HG03025 (cell line): Measurements from ENCODE around the gene ARHGAP32.

ENCODE experiments used
- ATAC-seq: cut with Tn5 transposase; IDR thresholded peaks from one replicate; pipeline ENCODE4 v1.9.1; 2021; ENCODE audit warnings: mild to moderate bottlenecking, moderate library complexity; ENCODE audit not compliant: unreplicated experiment, low FRiP score

Gene ARHGAP32

DNA sequence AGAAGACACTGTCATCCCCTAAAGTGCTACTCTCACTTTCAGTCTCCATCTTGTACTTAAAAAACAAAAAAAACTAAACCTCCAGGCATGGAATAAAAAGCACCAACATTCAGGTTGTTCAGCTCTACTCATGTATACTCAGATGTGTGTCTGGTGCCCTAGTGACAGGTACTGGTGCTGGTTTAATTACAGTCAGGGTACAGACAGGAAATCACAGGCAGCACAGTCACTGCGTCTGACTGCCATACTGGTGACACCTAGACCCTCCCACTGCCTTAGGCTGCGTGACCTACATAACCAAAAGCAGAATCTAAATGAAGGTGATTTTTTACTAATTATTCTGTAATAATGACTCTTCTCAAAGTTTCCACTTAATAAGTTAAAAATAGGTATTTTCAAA is at the start of gene ARHGAP32:
Gene ARHGAP32, minus strand, starts transcription at position 176 of the 400 bp plus-strand sequence. Its CDS starts 127 bp downstream, at position 49.
- no peak for ATAC-seq

DNA sequence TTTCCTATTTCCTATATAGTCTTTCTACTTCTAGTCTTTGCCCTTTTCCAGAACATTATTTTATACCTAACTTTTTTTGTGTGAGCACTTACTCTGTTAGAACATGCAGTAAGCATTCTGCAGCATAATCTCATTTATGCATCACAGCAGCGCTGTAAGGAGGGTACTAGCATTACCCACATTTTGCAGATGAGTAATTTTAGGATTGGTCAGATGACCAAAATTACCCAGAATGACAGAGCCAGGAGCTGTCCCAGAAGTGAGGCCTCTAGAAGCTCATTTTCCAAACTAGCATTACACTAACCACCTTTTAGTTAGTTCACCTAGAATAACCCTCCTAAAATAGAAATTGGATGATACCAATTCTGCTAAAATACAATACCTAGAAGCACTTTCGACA is 47.1 kb upstream of the ARHGAP32 start:
- ATAC-seq, result no peak

DNA sequence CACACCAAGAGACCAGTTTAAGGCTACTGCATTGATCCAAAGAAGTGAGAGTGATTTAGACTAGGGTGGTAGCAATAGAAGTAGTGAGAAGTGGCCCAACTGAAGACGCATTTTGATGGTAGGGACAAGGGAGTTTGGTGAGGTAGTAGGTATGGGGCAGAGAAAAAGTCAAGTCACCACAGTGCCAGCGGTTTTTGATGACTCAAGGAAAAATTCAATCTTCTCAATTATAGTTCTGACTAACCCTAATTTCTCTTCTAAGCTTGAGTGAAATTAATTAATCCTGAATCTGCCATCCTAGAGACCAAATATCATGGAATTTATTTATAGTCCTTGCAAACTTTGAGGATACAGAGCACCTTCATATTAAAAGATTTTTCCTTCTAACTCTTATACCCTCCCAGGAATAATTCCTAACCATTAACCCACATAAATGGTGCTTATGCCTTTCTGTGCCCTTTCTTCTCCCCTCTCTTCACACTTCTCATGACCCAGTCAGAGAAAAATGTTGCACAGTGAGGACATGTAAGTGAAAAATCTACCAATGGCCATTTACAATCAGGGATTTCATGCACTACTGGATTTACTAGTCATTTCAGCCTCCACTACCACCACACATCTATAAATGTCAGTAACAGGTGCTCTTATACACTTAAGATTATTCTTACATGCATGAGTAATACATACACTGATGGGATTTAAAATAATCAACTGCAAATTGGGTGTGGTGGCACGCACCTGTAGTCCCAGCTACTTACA is 45.9 kb upstream of the ARHGAP32 start:
- no peak for ATAC-seq

DNA sequence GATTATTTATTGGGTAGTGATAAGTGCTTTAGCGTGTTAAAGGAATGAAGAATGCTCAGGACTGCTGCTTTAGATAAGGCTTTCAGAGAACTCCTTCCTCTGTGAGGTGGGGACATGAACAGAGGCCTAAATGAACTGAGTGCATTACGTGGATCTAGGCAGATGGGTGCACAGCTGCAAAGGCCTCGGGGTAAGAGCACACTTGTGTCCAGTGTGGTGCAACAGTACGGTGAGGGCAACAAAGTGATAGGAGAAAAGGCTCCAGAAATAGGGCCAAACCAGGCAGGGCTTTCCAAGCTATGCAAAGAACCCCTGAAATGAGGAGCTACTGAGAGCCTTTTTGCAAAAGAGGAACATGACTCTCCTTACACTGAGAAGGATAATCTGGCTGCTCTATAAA is 45.3 kb upstream of the ARHGAP32 start:
- ATAC-seq, result no peak

DNA sequence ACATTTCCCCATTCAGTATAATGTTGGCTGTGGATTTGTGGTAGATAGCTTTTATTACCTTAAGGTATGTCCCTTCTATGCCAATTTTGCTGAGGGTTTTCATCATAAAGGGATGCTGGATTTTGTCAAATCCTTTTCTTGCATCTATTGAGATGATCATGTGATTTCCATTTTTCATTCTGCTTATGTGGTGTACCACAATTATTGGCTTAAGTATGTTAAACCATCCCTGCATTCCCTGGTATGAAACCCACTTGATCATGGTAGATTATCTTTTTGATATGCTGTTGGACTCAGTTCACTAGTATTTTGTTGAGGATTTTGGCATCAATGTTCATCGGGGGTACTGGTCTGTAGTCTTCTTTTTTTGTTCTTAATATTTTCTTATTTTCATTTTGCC is 44.7 kb upstream of the ARHGAP32 start:
- ATAC-seq, result no peak

DNA sequence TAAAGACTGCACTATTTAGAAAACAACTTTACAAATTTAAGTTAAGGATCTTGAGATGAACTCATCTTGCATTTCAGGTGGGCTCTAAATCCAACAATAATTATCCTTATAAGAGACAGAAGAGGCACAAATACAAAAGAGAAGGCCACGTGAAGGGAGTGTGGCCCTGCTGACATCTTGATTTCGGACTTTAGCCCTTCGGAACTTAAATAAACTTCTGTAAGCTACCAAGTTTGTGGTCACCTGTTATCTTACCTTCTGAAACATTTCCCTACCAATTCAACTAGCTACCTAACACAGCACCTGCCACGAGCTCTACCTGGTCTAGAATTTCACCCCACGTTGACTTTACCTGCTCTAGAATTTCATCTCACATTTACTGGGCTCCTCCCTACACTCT is 42.9 kb upstream of the ARHGAP32 start:
- ATAC-seq, result no peak

DNA sequence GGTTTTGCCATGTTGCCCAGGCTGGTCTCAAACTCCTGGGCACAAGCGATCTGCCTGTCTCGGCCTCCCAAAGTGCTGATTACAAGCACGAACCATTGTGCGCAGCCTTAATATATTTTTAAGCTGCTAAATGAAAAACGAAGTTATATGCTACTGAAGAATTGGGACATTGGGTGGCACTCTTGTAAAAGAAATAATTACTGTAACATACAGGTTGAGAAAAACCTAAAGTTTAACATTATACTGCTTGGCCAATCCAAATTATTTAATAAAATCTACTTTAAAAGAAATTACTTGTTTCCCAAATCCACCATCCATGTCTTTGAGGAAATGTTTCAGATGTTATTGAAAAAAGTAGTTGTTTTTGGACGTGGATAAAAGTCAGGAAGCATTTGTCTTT is 37.9 kb upstream of the ARHGAP32 start:
- no peak for ATAC-seq

DNA sequence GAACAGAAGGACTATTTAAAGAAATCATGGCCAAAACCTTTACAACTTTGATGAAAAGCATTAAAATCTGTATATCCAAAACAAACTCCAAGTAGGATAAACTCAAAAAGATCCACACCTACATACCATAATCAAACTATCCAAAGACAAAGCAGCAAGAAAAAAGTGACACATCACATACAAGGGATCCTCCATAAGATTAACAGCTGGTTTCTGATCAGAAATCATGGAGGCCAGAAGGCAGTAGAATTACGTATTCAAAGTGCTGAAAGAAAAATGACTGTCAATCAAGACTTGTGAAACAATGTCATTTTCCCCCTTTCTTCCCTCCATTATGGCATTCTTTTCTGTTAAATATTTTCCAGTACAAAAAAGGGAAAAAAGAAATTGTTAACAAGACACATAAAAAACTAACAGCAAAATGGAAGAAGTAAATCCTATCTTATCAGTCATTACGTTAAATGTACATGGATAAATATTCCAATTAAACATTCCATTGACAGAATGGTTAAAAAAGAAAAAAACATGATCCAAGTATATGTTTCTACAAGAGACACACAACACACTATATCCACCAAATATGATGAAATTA is 34.2 kb upstream of the ARHGAP32 start:
- no peak for ATAC-seq

DNA sequence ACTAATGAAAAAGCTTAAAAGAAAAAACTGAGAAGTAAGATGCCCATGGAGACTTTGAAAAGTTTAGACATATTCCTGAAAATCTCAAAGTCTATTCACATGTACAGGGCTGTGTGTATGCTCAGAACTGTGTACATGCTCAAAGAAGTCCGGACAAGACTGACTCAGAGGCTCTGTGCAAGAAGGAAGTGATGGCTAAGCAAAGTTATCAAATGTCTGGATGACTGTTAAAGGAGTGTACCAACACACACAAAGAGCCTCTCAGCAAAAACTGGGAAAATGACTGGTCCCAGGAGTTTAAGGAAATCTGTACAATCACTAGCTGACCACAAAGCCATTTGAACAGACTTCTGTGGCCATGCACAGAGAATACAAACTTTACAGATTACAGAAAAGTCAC is 33.1 kb upstream of the ARHGAP32 start:
- ATAC-seq, result no peak

DNA sequence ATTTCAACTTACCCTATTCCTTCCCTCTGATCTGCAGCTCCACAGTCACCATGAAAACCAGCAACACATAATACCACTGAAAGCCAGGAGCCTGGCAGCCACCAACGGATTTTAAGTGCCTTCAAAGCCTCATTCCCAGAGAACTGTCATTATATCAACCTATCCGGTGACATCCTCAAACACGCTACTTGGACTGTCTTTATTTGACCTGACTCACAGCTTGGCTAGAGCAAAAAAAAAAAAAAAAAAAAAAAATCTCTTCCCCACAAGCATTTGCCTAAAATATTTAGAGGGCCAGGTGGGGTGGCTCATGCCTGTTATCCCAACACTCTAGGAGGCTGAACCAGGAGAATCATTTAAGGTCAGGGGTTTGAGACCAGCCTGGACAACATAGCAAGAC is 32.4 kb upstream of the ARHGAP32 start:
- ATAC-seq, result no peak

DNA sequence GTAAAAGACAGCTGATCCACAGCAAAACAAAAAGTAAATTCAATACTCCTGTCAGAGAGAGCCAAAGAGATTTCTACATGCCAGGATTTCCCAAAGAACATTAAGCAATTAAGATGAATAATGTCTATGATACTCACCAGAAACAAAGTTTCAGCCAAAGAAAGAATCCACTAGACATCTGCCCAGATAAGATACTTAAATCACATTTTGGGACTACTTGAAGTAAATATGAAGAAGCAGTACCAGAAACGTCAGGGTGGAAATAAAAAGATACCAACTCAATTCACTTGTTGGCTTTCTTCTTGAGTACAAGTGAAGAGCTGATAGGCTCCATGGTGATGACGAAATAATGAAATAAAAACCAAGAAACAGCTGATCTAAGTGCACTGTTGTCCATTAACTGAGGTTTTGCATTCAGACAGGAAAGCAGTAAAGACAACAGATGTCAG is 31.6 kb upstream of the ARHGAP32 start:
- no peak for ATAC-seq

DNA sequence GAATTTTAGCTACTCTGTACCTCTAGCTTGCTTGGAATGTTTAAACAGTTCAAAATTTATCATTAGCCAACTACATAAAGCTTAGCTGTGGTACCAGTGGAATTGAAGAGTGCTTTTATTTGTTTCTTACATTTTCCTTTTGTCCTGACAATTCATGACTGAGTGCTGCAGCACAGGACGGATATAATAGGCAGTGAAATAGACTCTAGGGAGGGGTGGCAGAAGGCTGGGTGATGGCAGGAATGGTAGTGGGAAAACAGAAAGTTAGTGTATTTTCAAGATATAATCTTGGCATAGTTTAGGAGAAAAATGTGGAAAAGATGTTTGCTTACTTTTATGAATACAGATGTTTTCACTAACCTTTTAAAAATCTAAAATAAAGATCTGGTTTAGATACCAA is 31.1 kb upstream of the ARHGAP32 start:
- no peak for ATAC-seq

DNA sequence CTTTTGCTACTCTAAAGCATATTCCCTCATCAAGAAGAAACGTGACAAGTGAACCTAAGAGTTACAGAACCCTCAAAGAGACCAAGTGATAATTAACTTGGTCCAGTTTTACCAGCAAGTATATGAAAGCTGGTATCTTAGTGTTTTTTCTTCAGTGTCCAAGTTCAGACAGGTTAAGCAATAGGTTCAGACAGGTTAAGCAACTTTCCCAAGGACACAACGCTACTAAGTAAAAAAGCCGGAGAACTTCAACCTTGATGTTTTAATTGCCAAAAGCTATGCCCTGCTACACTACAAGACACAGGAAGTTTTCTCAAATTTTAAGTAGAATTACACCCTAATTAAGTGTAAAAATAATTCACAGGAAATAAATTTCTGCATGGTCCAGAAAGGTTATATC is 30.0 kb upstream of the ARHGAP32 start:
- no peak for ATAC-seq

DNA sequence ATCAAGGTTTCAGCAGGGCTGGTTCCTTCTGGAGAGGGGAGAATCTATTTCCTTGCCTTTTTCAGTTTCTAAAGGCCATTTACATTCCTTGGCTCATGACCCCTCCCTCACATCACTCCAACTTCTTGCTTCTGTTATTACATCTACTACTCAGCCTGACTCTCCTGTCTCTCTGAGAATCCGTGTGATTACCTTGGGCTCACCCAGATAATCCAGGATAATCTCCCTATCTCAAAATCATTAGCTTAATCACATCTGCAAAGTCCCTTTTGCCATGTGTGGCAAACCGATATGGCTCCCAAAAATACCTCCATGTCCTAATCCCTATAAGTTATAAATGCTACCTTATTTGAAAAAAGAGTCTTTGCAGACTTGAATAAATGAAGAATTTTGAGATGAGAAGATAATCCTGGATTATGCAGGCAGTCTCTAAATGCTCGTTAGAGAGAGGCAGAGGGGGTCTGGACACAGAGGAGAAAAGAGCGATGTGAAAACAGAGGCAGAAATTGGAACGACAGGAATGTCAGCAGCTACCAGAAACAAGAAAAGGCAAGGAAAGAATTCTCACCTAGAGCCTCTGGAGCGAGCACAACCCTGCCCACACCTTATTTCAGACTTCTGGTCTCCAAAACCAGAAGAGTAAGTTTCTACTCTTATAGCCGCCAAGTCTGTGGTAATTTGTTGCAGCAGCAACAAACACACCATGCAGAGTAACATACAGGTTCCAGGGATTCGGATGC is 23.6 kb upstream of the ARHGAP32 start:
- no peak for ATAC-seq

DNA sequence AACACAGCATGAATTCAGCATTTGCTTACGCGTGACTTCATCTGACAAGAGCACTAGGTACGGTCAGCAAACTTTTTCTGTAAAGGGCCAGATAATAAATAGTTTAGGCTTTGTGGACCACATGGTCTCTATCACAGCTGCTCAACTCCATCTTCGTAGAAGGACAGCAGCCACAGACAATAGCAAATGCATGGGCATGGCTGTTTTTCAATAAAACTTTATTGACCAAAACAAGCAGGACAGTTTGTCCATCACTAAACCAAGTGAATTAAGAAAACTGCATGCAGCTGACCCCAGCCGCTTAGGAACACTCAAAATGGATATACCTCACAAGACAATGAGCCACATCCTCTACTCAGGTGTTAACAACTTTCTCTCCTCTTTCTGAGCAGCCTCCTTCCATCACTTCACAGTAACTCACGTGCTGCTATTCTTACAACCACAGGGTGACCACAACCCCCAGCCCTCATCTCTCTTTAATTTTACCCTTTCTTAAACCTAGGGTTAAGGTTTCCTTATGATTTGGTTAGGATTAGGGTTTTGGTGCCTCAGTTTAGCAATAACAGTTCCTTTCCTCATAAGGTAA is 22.7 kb upstream of the ARHGAP32 start:
- ATAC-seq, result no peak

DNA sequence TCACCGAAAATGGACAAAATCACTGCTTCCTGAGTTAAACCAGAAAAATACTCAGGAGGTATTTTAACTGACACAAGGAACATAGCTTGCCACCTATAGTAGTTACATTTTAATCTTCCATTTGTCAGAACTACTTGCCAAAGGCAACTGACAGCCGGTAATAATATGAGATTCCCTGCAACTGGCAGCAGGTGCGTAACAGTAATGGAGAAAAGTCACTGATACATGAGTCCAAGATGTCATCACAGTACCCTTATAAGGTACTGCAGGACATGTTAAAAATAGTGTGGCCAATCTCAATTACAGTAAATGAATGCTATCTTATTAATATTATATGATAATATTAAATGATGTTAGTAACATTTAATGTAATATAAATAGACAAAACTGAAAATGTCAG is 21.1 kb upstream of the ARHGAP32 start:
- ATAC-seq, result no peak

DNA sequence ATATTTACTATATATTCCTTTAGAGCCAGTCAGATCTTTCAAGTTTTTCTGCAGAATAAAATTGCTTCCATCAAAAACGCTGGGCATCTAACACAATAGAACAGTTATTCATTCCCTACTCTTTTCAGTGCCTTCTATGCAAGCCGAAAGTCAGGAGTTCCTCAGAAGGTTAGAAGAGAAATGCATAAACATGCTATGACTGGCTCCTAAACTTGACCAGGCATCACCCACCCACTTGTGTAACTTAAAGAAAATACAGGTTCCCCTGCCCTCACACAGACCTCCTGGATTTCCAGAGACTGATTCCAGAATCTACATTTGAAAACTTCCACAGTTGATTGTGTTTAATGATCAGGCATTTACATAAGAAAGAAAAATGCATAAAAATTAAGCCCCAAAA is 19.3 kb upstream of the ARHGAP32 start:
- ATAC-seq, result no peak

DNA sequence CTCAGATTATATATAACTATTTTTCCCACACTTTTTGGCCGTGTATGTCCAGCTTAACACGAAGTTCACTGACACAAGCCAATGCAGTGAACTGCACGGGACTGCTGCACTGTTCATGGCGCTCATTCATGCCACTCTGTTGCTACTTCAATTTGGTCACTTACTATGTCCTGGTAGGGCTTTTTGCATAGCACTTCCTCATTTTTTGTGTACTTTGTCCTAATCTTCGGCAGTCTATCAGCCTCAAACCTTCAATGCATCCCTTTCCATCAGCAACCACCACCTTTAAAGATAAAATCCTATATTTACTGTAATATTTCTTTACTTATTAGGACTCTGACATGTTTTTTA is 18.7 kb upstream of the ARHGAP32 start:
- ATAC-seq, result no peak

DNA sequence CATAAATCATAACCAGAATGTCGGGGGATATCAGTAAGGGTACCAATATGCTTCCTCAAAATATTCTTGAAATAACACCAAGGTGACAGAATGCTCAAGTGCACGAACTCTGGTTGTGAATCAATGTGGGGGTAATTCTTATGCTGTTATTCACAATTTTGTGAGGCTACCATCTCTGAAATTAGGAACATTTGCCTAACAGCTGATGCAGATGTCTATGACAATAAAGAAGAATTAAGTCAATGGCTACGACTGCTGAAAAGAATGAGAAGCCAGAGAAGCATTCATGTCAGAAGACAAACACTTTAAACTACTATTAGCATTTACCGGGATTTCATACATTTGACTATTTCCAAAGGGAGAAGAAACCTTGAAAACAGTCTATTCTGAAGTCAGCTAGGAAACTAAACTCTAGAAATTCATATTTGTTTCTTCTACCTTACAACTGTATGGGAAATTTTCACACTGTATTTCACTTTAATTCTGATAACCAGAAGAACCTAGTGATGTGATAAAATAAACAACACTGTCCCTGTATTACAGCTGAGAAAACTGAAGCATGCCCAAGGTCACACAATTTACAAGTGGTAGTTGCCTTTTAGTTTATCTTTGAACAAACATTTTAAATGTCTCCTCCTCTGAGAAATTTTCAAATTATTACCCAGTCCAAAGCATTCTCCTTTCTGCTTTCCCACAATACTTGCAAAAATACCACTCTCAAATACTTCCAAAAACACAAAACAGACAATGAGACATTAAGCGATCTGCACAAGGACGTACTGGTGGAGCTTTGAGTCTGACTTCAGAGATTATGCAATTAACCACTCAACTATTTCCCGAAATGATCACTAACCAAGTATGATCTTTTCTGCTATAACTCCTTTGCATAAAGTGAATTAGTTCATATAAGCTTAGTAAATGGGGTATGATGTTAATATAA is 18.0 kb upstream of the ARHGAP32 start:
- no peak for ATAC-seq

DNA sequence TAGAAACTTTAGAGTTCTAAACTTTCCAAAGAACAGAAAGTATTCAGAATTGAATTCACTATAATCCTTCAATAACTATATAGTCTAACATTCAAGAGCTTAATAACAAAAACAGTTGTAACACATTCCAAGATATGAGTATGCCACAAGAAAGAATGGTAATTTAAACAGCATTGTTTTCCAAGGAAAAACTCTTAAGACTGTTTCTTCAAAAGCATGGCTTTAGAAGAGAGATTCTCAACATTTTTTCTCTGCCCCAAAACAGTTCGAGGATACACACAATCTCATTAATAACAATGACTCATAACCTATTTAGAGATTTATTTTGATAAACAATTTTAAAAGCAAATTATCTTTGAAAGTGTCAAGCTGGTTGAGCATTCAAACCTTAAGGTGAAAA is 16.7 kb upstream of the ARHGAP32 start:
- no peak for ATAC-seq
